ENCODE results near the gene PGR.

Gene PGR

GRCh38 chr11:101103433-101103832 is 26.2 kb downstream of the PGR start:
- Mint-ChIP-seq H3K36me3 (ENCODE audit: low read depth) (peaks cover 2% of the 10 kb centered on the region), H3K4me3 (no peak overlapping the region), H3K9me3 (peaks cover 15% of the 10 kb centered on the region), H3K4me1 (no peaks in the 10 kb centered on the region), H3K27ac (no peak overlapping the region), H3K27me3 (no peaks in the 10 kb centered on the region)
- DNase-seq, result no peak
- ATAC-seq, result no peak

- no peak overlapping the region for H3K4me3 Mint-ChIP-seq
- H3K27me3 Mint-ChIP-seq, result no peaks in the 10 kb centered on the region
Measured at GRCh38 chr11:101100601-101101000, 29.0 kb downstream of the PGR start.

GRCh38 chr11:101096036-101096704 is 33.4 kb downstream of the PGR start:
- DNase-seq (no peak), ATAC-seq (no peak)
- Mint-ChIP-seq H3K36me3 (ENCODE audit: low read depth) (no peaks in the 10 kb centered on the region), H3K4me3 (no peak overlapping the region), H3K9me3 (peaks cover 6% of the 10 kb centered on the region), H3K27me3 (no peaks in the 10 kb centered on the region), H3K4me1 (no peaks in the 10 kb centered on the region), H3K27ac (no peak overlapping the region)

More at GRCh38 chr11:101100601-101101000, 29.0 kb downstream of the PGR start:
- no peak overlapping the region for H3K27ac Mint-ChIP-seq
- no peak for ATAC-seq
- H3K4me1 Mint-ChIP-seq, result no peaks in the 10 kb centered on the region
- peaks cover 10% of the 10 kb centered on the region for H3K9me3 Mint-ChIP-seq
- DNase-seq, result no peak
- H3K36me3 Mint-ChIP-seq (ENCODE audit: low read depth), result peaks cover 2% of the 10 kb centered on the region

- DNase-seq (no peak), ATAC-seq (no peak)
- Mint-ChIP-seq H3K27ac (no peak overlapping the region), H3K4me1 (no peaks in the 10 kb centered on the region), H3K36me3 (ENCODE audit: low read depth) (no peaks in the 10 kb centered on the region), H3K27me3 (no peaks in the 10 kb centered on the region), H3K4me3 (no peak overlapping the region), H3K9me3 (peaks cover 22% of the 10 kb centered on the region)
Measured at GRCh38 chr11:101091781-101092180, 37.8 kb downstream of the PGR start.

GRCh38 chr11:101090679-101091270 is 38.8 kb downstream of the PGR start:
- Mint-ChIP-seq H3K27me3 (no peaks in the 10 kb centered on the region), H3K9me3 (peaks cover 29% of the 10 kb centered on the region), H3K27ac (no peak overlapping the region), H3K4me3 (no peak overlapping the region), H3K4me1 (no peaks in the 10 kb centered on the region), H3K36me3 (ENCODE audit: low read depth) (no peaks in the 10 kb centered on the region)
- no peak for DNase-seq
- no peak for ATAC-seq

GRCh38 chr11:101083335-101083734 is 46.3 kb downstream of the PGR start:
- Mint-ChIP-seq H3K4me3 (no peak overlapping the region), H3K9me3 (peaks cover 47% of the 10 kb centered on the region), H3K36me3 (ENCODE audit: low read depth) (no peaks in the 10 kb centered on the region), H3K27me3 (no peaks in the 10 kb centered on the region), H3K27ac (no peak overlapping the region), H3K4me1 (no peaks in the 10 kb centered on the region)
- DNase-seq (no peak), ATAC-seq (no peak)

GRCh38 chr11:101082813-101083212 is 46.8 kb downstream of the PGR start:
- Mint-ChIP-seq H3K27me3 (no peaks in the 10 kb centered on the region), H3K4me3 (no peak overlapping the region), H3K27ac (no peak overlapping the region), H3K9me3 (peaks cover 45% of the 10 kb centered on the region), H3K36me3 (ENCODE audit: low read depth) (no peaks in the 10 kb centered on the region), H3K4me1 (no peaks in the 10 kb centered on the region)
- no peak for DNase-seq
- ATAC-seq, result no peak

GRCh38 chr11:101063706-101064105 is 65.9 kb downstream of the PGR start:
- no peaks in the 10 kb centered on the region for H3K27me3 Mint-ChIP-seq
- peaks cover 4% of the 10 kb centered on the region for H3K9me3 Mint-ChIP-seq
- no peak for ATAC-seq
- H3K36me3 Mint-ChIP-seq (ENCODE audit: low read depth), result no peaks in the 10 kb centered on the region
- H3K27ac Mint-ChIP-seq, result no peak overlapping the region
- H3K4me1 Mint-ChIP-seq, result no peaks in the 10 kb centered on the region
- no peak for DNase-seq
- H3K4me3 Mint-ChIP-seq, result no peak overlapping the region

- DNase-seq, result no peak
- Mint-ChIP-seq H3K36me3 (ENCODE audit: low read depth) (no peaks in the 10 kb centered on the region), H3K27ac (no peak overlapping the region), H3K9me3 (peaks cover 4% of the 10 kb centered on the region), H3K27me3 (no peaks in the 10 kb centered on the region), H3K4me1 (no peaks in the 10 kb centered on the region), H3K4me3 (no peak overlapping the region)
- no peak for ATAC-seq
Measured at GRCh38 chr11:101061606-101062005, 68.0 kb downstream of the PGR start.

GRCh38 chr11:101059331-101059730 is 70.3 kb downstream of the PGR start:
- H3K4me1 Mint-ChIP-seq, result no peaks in the 10 kb centered on the region
- ATAC-seq (no peak), DNase-seq (no peak)
- H3K27ac Mint-ChIP-seq, result no peak overlapping the region
- H3K4me3 Mint-ChIP-seq, result no peak overlapping the region
- H3K9me3 Mint-ChIP-seq, result peaks cover 4% of the 10 kb centered on the region
- H3K27me3 Mint-ChIP-seq, result no peaks in the 10 kb centered on the region
- no peaks in the 10 kb centered on the region for H3K36me3 Mint-ChIP-seq (ENCODE audit: low read depth)

- Mint-ChIP-seq H3K9me3 (no peaks in the 10 kb centered on the region), H3K27ac (no peak overlapping the region), H3K4me3 (no peak overlapping the region), H3K27me3 (no peaks in the 10 kb centered on the region), H3K36me3 (ENCODE audit: low read depth) (no peaks in the 10 kb centered on the region), H3K4me1 (no peaks in the 10 kb centered on the region)
- no peak for DNase-seq
- no peak for ATAC-seq
Measured at GRCh38 chr11:101053492-101053891, 76.1 kb downstream of the PGR start.

- Mint-ChIP-seq H3K4me3 (no peak overlapping the region), H3K36me3 (ENCODE audit: low read depth) (no peaks in the 10 kb centered on the region), H3K27me3 (no peaks in the 10 kb centered on the region), H3K4me1 (no peaks in the 10 kb centered on the region), H3K9me3 (no peaks in the 10 kb centered on the region), H3K27ac (no peak overlapping the region)
- DNase-seq (no peak), ATAC-seq (no peak)
Measured at GRCh38 chr11:101051677-101052076, 77.9 kb downstream of the PGR start.

GRCh38 chr11:101049813-101050212 is 79.8 kb downstream of the PGR start:
- Mint-ChIP-seq H3K27ac (no peak overlapping the region), H3K9me3 (peaks cover 6% of the 10 kb centered on the region), H3K36me3 (ENCODE audit: low read depth) (no peaks in the 10 kb centered on the region), H3K4me1 (no peaks in the 10 kb centered on the region), H3K4me3 (no peak overlapping the region), H3K27me3 (no peaks in the 10 kb centered on the region)
- no peak for DNase-seq
- no peak for ATAC-seq

- Mint-ChIP-seq H3K36me3 (ENCODE audit: low read depth) (no peaks in the 10 kb centered on the region), H3K4me1 (no peaks in the 10 kb centered on the region), H3K4me3 (no peak overlapping the region), H3K9me3 (peaks cover 6% of the 10 kb centered on the region), H3K27me3 (no peaks in the 10 kb centered on the region), H3K27ac (no peak overlapping the region)
- DNase-seq (no peak), ATAC-seq (no peak)
Measured at GRCh38 chr11:101049123-101049522, 80.5 kb downstream of the PGR start.

GRCh38 chr11:101048479-101048878 is 81.1 kb downstream of the PGR start:
- H3K4me3 Mint-ChIP-seq, result no peak overlapping the region
- peaks cover 6% of the 10 kb centered on the region for H3K9me3 Mint-ChIP-seq
- no peak for ATAC-seq
- H3K36me3 Mint-ChIP-seq (ENCODE audit: low read depth), result no peaks in the 10 kb centered on the region
- H3K27ac Mint-ChIP-seq, result no peak overlapping the region
- H3K4me1 Mint-ChIP-seq, result no peaks in the 10 kb centered on the region
- no peaks in the 10 kb centered on the region for H3K27me3 Mint-ChIP-seq
- DNase-seq, result no peak

GRCh38 chr11:101046947-101047346 is 82.7 kb downstream of the PGR start:
- ATAC-seq, result no peak
- no peak overlapping the region for H3K4me3 Mint-ChIP-seq
- H3K4me1 Mint-ChIP-seq, result no peaks in the 10 kb centered on the region
- no peak for DNase-seq
- H3K27me3 Mint-ChIP-seq, result no peaks in the 10 kb centered on the region
- no peaks in the 10 kb centered on the region for H3K36me3 Mint-ChIP-seq (ENCODE audit: low read depth)
- peaks cover 6% of the 10 kb centered on the region for H3K9me3 Mint-ChIP-seq
- H3K27ac Mint-ChIP-seq, result no peak overlapping the region
